Mesothelial cell of epicardium (in vitro differentiated cells): ENCODE results near the gene SCFD2. TPM values are rescaled to one million over a fixed set of nuclear protein-coding genes. Genes with fewer than 3 reads are reported as not detected.

Experiments
- DNase-seq, 2 experiments: peaks; one replicate each; pipeline ENCODE4 v3.0.0; 2021; ENCODE audit warnings: low spot score in 2 of 2; ENCODE audit not compliant: unreplicated experiment in 2 of 2
- H3K27ac Mint-ChIP-seq: 2 replicates; pipeline ENCODE4 v1.8.0; 2021; ENCODE audit warnings: mixed read lengths
- H3K27me3 Mint-ChIP-seq: 2 replicates; pipeline ENCODE4 v1.8.0; 2021; ENCODE audit warnings: low read depth, mixed read lengths
- H3K36me3 Mint-ChIP-seq: 2 replicates; pipeline ENCODE4 v1.8.0; 2021; ENCODE audit warnings: mixed read lengths
- H3K4me1 Mint-ChIP-seq: 2 replicates; pipeline ENCODE4 v1.8.0; 2021; ENCODE audit warnings: mixed read lengths
- H3K4me3 Mint-ChIP-seq: 2 replicates; pipeline ENCODE4 v1.8.0; 2021; ENCODE audit warnings: mild to moderate bottlenecking, moderate library complexity, mixed read lengths
- H3K9me3 Mint-ChIP-seq: 2 replicates; pipeline ENCODE4 v1.8.0; 2021; ENCODE audit warnings: mixed read lengths
- total RNA-seq: library from RNA; stranded (reverse); gene quantifications from 3 replicates; pipeline ENCODE4 v1.2.1, GENCODE V29; 2021
- TF ChIP-seq, protein P1 (sequence below): fragments of 200-600 bp; sonication (generic); IDR thresholded peaks from one replicate; pipeline ENCODE4 v1.5.0; 2021; ENCODE audit warnings: antibody characterized with exemption; ENCODE audit not compliant: unreplicated experiment

SCFD2 gene
- total RNA-seq, 1 donor from 2014 or later, result 15.6 TPM

DNA sequence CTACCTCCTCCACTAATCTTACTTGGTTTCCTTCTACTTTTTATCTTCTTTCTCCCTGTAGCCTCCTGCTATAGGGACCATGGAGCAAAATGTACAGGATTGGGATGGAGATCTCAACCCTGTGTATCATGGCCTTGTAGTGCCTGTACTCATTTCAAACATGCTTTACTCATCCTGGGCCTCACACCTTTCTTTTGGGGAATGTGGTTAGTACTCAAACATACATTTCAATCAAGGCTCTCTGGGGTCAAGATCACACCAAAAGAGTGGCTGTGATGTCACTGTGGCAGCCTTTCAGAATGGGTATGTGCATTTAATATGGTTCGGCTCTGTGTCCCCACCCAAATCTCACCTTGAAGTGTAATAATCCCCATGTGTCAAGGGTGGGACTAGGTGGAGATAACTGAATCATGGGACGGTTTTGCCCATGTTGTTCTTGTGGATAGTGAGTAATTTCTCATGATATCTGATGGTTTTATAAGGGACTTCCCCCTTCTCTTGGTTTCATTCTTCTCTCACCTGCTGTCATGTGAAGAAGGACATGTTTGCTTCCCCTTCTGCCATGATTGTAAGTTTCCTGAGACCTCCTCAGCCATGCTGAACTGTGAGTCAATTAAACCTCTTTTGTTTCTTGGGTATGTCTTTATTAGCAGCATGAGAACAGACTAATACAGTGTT, 298.6 kb downstream of the SCFD2 start:
- Mint-ChIP-seq H3K27ac (no peak overlapping the region), H3K27me3 (no peaks in the 10 kb centered on the region), H3K36me3 (no peaks in the 10 kb centered on the region), H3K4me3 (no peak overlapping the region), H3K9me3 (peaks cover 8% of the 10 kb centered on the region), H3K4me1 (peaks cover 5% of the 10 kb centered on the region)
- DNase-seq, result no peak
- TF ChIP-seq, protein P1, sequence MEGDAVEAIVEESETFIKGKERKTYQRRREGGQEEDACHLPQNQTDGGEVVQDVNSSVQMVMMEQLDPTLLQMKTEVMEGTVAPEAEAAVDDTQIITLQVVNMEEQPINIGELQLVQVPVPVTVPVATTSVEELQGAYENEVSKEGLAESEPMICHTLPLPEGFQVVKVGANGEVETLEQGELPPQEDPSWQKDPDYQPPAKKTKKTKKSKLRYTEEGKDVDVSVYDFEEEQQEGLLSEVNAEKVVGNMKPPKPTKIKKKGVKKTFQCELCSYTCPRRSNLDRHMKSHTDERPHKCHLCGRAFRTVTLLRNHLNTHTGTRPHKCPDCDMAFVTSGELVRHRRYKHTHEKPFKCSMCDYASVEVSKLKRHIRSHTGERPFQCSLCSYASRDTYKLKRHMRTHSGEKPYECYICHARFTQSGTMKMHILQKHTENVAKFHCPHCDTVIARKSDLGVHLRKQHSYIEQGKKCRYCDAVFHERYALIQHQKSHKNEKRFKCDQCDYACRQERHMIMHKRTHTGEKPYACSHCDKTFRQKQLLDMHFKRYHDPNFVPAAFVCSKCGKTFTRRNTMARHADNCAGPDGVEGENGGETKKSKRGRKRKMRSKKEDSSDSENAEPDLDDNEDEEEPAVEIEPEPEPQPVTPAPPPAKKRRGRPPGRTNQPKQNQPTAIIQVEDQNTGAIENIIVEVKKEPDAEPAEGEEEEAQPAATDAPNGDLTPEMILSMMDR, result no peak

DNA sequence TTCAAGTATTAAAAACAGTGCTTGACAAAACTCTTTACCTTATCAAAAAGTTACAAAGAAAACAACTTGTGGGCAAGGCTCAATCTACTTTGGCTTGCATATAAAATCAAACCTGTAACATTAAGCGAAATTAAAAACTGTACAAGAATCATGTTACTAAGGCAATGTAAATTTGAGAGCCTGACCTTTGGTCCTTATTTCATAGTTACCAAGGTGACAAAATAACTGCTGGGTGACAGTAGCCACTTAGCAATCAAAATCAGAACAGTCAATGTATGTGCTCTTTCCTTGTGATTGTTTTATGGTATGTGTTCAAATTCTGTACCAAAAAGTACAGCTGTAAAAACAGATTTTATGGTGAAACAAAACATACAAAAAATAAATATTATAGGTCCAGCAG, 299.7 kb downstream of the SCFD2 start:
- Mint-ChIP-seq H3K4me3 (no peak overlapping the region), H3K27me3 (no peaks in the 10 kb centered on the region), H3K9me3 (peaks cover 8% of the 10 kb centered on the region), H3K4me1 (peaks cover 5% of the 10 kb centered on the region), H3K27ac (no peak overlapping the region), H3K36me3 (no peaks in the 10 kb centered on the region)
- no peak for DNase-seq
- TF ChIP-seq, protein P1, result no peak

DNA sequence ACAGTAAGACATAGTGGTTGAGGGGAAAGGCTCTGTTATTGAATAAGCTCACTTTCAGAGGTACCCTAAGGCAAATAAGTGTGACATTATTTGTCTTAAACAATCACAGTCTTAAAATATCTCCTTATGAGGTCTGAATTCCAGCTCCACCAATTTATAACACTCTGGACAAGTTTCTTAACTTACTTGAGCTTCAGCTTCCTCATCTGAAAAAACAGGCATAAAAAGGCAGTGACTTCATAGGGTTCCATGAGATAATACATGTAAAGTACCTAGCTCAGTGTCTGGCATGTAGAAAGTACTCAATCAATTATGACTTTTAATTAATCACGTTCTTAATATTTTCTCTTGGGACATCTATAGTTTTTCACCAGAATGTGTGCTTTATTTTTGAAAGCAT, 301.3 kb downstream of the SCFD2 start:
- DNase-seq, result no peak
- Mint-ChIP-seq H3K36me3 (no peaks in the 10 kb centered on the region), H3K4me3 (no peak overlapping the region), H3K27ac (no peak overlapping the region), H3K9me3 (peaks cover 8% of the 10 kb centered on the region), H3K27me3 (no peaks in the 10 kb centered on the region), H3K4me1 (peaks cover 5% of the 10 kb centered on the region)
- TF ChIP-seq, protein P1, result no peak

DNA sequence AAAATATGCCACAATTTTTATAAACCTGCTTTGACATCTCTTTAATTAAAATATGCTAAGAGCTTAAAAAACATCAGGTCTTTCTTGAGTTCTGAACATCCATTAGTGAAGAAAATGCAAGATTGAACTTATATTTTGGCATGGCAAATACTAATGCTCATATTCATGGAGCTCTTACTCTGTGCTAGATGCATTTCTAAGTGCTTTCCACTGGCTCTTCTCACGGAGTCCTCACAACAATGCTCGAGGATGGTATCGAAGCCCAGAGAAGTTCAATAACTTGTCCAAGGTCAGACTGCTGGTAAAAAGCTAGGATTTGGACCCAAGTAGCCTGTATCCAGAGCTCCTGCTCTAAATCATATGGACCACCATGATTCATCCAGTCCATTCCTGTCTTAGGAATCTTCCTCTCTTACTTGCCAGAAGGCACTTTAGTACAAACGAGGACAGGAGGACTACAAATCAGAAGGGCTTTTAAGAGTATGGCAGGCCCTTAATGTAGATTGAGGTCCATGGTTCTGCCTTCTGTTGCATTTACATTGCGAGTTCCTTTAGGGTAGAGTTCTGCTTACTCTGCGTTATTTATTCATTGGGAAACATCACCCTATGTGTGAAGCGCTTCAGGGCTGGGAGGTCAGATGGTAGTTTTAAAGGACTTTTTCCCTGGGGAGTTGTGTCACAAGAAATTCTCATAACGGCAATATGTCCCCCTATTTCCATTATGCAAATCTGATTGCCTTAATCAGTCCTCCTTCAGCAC, 304.6 kb downstream of the SCFD2 start:
- H3K4me1 Mint-ChIP-seq, result peaks cover 5% of the 10 kb centered on the region
- H3K36me3 Mint-ChIP-seq, result no peaks in the 10 kb centered on the region
- no peak overlapping the region for H3K27ac Mint-ChIP-seq
- DNase-seq, result no peak
- H3K9me3 Mint-ChIP-seq, result peaks cover 3% of the 10 kb centered on the region
- no peaks in the 10 kb centered on the region for H3K27me3 Mint-ChIP-seq
- TF ChIP-seq, protein P1, result no peak
- no peak overlapping the region for H3K4me3 Mint-ChIP-seq

DNA sequence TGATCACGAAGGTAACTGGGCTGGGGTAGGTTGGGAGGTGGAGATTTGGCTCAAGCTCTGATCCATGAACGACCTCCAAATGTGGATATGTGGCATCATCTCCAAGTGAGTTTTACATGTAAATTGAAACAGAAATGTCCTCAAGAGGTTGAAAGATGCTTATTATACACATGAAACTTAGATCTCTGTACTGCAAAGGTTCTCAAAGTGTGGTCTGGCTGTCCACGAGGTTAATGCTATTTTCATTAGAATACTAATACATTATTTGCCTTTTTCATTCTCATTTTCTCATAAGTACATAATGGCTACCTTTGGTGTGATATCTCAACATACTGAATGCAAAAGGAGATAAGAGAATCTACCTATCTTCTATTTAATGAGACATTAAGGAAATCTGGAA, 305.6 kb downstream of the SCFD2 start:
- peaks cover 3% of the 10 kb centered on the region for H3K9me3 Mint-ChIP-seq

More for the DNA sequence above, 305.6 kb downstream of the SCFD2 start:
- H3K27ac Mint-ChIP-seq, result no peak overlapping the region
- TF ChIP-seq, protein P1, result no peak
- no peaks in the 10 kb centered on the region for H3K27me3 Mint-ChIP-seq
- H3K4me1 Mint-ChIP-seq, result peaks cover 2% of the 10 kb centered on the region
- DNase-seq, result no peak
- H3K4me3 Mint-ChIP-seq, result no peak overlapping the region
- no peaks in the 10 kb centered on the region for H3K36me3 Mint-ChIP-seq
